Measurements from ENCODE around the gene PTPRM. TPM values are rescaled to one million over a fixed set of nuclear protein-coding genes. Genes with fewer than 3 reads are reported as not detected.

Gene PTPRM
- total RNA-seq, 1 experiment from 2014 or later, result not detected

GRCh38 chr18:8140841-8141501 lies 573.9 kb downstream of the PTPRM start:
- Histone ChIP-seq H3K4me3 (ENCODE audit: low read depth, low read length, poor library complexity, severe bottlenecking) (no peak overlapping the region), H3K27me3 (replicated peaks; ENCODE audit: insufficient read depth, low read depth, low read length, poor library complexity) (no peaks in the 10 kb centered on the region), H3K9me3 (ENCODE audit: low read depth, low read length, poor library complexity, severe bottlenecking) (no peaks in the 10 kb centered on the region), H3K27ac (ENCODE audit: low read depth, low read length, poor library complexity, severe bottlenecking) (no peak overlapping the region), H3K4me1 (ENCODE audit: insufficient read depth, low read length, poor library complexity, severe bottlenecking) (no peaks in the 10 kb centered on the region), H3K36me3 (ENCODE audit: insufficient read depth, low read length, poor library complexity, severe bottlenecking) (no peaks in the 10 kb centered on the region)
- TF ChIP-seq, protein P1, sequence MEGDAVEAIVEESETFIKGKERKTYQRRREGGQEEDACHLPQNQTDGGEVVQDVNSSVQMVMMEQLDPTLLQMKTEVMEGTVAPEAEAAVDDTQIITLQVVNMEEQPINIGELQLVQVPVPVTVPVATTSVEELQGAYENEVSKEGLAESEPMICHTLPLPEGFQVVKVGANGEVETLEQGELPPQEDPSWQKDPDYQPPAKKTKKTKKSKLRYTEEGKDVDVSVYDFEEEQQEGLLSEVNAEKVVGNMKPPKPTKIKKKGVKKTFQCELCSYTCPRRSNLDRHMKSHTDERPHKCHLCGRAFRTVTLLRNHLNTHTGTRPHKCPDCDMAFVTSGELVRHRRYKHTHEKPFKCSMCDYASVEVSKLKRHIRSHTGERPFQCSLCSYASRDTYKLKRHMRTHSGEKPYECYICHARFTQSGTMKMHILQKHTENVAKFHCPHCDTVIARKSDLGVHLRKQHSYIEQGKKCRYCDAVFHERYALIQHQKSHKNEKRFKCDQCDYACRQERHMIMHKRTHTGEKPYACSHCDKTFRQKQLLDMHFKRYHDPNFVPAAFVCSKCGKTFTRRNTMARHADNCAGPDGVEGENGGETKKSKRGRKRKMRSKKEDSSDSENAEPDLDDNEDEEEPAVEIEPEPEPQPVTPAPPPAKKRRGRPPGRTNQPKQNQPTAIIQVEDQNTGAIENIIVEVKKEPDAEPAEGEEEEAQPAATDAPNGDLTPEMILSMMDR (conservative IDR thresholded peaks at IDR 0.05; ENCODE audit: low read depth, low read length), result no peak
- no peak for TF ChIP-seq EZH2 (IDR thresholded peaks at IDR 0.05; ENCODE audit: borderline replicate concordance, low read depth, low read length, poor library complexity, severe bottlenecking)
- intact Hi-C loops (cut with micrococcal nuclease; ENCODE audit: unreplicated experiment), result no loop called here
- CTCF ChIA-PET, result no interaction called here
- DNase-seq (ENCODE audit: low spot score), result no peak
- POLR2A ChIA-PET (ENCODE audit: low non-redundant PET), result no interaction called here
- BruUV-seq (replicated peaks), result no TSS peak

DNA sequence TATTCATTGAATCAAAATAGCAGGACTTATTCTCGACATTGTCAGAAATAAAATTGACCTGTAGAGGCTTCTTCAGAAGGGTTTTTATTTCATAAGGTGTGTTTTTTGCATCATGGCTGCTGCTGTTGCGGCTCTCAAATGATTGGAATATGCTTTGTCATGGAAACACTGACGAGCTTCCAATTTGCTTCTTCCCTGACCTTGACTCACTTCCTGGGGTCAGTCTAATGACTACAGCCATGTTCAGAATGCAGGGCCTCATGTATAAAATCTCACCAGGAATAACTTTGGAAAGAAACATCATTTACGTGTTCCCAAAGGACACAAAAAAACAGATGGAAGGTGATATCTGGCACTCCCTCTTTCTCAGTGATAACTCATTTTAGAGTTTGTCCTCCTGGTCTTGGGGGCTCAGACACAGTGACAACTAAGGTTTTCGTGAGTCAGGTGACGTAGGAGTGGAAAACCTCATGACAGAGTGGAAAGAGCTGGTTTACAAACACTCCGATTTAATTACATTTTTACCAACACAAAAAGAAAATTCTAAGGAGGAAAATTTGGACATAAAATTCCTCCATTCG lies 575.1 kb downstream of the PTPRM start:
- Histone ChIP-seq H3K36me3 (ENCODE audit: insufficient read depth, low read length, poor library complexity, severe bottlenecking) (no peaks in the 10 kb centered on the region), H3K27me3 (replicated peaks; ENCODE audit: insufficient read depth, low read depth, low read length, poor library complexity) (no peaks in the 10 kb centered on the region), H3K9me3 (ENCODE audit: low read depth, low read length, poor library complexity, severe bottlenecking) (no peaks in the 10 kb centered on the region), H3K4me1 (ENCODE audit: insufficient read depth, low read length, poor library complexity, severe bottlenecking) (no peaks in the 10 kb centered on the region), H3K27ac (ENCODE audit: low read depth, low read length, poor library complexity, severe bottlenecking) (no peak overlapping the region), H3K4me3 (ENCODE audit: low read depth, low read length, poor library complexity, severe bottlenecking) (no peak overlapping the region)
- intact Hi-C loops (cut with micrococcal nuclease; ENCODE audit: unreplicated experiment), result no loop called here
- CTCF ChIA-PET, result no interaction called here
- TF ChIP-seq EZH2 (IDR thresholded peaks at IDR 0.05; ENCODE audit: borderline replicate concordance, low read depth, low read length, poor library complexity, severe bottlenecking), result no peak
- TF ChIP-seq, protein P1 (conservative IDR thresholded peaks at IDR 0.05; ENCODE audit: low read depth, low read length), result no peak
- DNase-seq (ENCODE audit: low spot score), result no peak
- no TSS peak for BruUV-seq (replicated peaks)
- POLR2A ChIA-PET (ENCODE audit: low non-redundant PET), result no interaction called here

GRCh38 chr18:8142932-8143331 lies 575.8 kb downstream of the PTPRM start:
- no peak for DNase-seq (ENCODE audit: low spot score)
- H3K4me3 ChIP-seq (ENCODE audit: low read depth, low read length, poor library complexity, severe bottlenecking), result no peak overlapping the region
- H3K9me3 ChIP-seq (ENCODE audit: low read depth, low read length, poor library complexity, severe bottlenecking), result no peaks in the 10 kb centered on the region
- no peaks in the 10 kb centered on the region for H3K27me3 ChIP-seq (replicated peaks; ENCODE audit: insufficient read depth, low read depth, low read length, poor library complexity)
- CTCF ChIA-PET, result no interaction called here
- no peaks in the 10 kb centered on the region for H3K36me3 ChIP-seq (ENCODE audit: insufficient read depth, low read length, poor library complexity, severe bottlenecking)
- H3K27ac ChIP-seq (ENCODE audit: low read depth, low read length, poor library complexity, severe bottlenecking), result no peak overlapping the region
- intact Hi-C loops (cut with micrococcal nuclease; ENCODE audit: unreplicated experiment), result no loop called here
- TF ChIP-seq, protein P1 (conservative IDR thresholded peaks at IDR 0.05; ENCODE audit: low read depth, low read length), result no peak
- TF ChIP-seq EZH2 (IDR thresholded peaks at IDR 0.05; ENCODE audit: borderline replicate concordance, low read depth, low read length, poor library complexity, severe bottlenecking), result no peak
- BruUV-seq (replicated peaks), result no TSS peak
- POLR2A ChIA-PET (ENCODE audit: low non-redundant PET), result no interaction called here
- H3K4me1 ChIP-seq (ENCODE audit: insufficient read depth, low read length, poor library complexity, severe bottlenecking), result no peaks in the 10 kb centered on the region
